Erythroblast (primary cell): Measurements from ENCODE around the gene POLE.

ENCODE experiments used
- GATA1 ChIP-seq: IDR thresholded peaks from 2 replicates; pipeline ENCODE4 v1.6.1; 2011; ENCODE audit warnings: low read depth, mild to moderate bottlenecking, control low read depth, low read length, moderate library complexity
- POLR2A ChIP-seq: IDR thresholded peaks from 2 replicates; pipeline ENCODE4 v1.6.1; 2011; ENCODE audit warnings: mild to moderate bottlenecking, low read length

DNA sequence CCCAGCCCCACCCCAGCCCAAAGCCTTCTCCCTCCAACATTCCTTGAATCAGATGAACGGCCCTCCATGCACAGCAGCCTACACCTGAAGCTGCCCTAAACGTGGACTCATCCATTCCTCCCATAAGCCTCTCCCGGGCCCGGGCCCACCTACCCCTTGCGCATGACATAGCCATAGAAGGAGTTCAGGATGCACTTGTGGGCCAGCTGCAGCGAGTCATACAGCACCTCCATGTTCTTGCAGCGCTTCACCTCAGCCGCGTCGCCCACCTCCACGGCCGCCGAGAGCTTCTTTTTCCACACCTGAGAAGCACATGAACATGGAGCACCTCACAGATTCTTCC is 22.0 kb downstream of the POLE start:
- no peak for TF ChIP-seq POLR2A
- TF ChIP-seq GATA1, result no peak
